CD4-positive, alpha-beta T cell treated with Interleukin-6 at 100 ng/mL for 8 hours (primary cell): ENCODE results near the gene ADGRF4.

ENCODE experiments used
- DNase-seq: peaks from one replicate; pipeline ENCODE4 v3.0.0-alpha.2; 2020; ENCODE audit warnings: mixed read lengths, low spot score

ADGRF4 gene, protein sequence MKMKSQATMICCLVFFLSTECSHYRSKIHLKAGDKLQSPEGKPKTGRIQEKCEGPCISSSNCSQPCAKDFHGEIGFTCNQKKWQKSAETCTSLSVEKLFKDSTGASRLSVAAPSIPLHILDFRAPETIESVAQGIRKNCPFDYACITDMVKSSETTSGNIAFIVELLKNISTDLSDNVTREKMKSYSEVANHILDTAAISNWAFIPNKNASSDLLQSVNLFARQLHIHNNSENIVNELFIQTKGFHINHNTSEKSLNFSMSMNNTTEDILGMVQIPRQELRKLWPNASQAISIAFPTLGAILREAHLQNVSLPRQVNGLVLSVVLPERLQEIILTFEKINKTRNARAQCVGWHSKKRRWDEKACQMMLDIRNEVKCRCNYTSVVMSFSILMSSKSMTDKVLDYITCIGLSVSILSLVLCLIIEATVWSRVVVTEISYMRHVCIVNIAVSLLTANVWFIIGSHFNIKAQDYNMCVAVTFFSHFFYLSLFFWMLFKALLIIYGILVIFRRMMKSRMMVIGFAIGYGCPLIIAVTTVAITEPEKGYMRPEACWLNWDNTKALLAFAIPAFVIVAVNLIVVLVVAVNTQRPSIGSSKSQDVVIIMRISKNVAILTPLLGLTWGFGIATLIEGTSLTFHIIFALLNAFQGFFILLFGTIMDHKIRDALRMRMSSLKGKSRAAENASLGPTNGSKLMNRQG

GRCh38 chr6:47698342-47698787 lies at the start of gene ADGRF4:
Gene ADGRF4, plus strand, starts transcription at chr6:47698580. Its CDS starts 8,666 bp downstream, at chr6:47707246.
- DNase-seq: no peak

- DNase-seq: no peak
These were observed 47.6 kb upstream of the ADGRF4 start for GRCh38 chr6:47650553-47651432.

DNA sequence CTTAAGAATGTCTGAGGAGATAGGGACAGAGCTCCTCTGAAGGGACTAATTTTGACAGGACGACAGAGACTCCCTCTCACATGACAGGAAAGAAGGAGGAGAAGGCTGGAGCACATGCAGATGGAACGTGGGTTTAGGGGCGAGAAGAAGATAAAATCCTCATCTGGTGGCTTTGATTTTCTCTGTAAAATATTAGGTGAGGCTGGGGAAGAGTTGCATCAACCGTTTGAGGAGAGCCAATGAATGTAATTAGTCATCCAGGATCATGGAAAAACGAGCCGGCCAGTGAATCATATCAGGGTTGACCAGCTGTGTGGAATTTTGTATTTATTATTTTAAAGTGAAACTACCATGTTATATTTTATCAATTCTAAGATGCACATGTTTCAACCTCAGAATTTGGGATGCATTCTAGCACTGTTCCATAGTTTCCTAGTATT lies 46.9 kb upstream of the ADGRF4 start:
- no peak for DNase-seq

DNA sequence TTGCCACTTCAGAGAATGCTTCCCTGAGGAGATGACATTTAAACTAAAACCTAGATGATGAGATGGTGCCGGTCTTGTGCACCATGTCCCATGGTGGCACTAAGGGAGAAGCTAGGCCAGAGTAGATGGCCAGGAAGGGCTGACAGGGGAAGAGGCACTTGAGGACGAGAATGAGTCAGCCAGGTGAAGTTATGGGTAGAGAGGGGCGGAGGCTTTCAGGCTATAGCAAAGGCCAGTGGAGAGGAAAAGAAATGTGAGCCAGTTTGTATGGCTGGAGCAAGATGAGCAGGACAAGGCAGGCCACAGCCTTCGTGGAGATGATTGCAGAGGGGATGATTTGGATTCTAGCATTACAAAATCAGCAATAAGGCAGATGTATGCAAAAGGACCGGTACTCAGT lies 44.7 kb upstream of the ADGRF4 start:
- no peak for DNase-seq

- no peak for DNase-seq
These were observed 44.1 kb upstream of the ADGRF4 start for GRCh38 chr6:47654255-47654654.

DNA sequence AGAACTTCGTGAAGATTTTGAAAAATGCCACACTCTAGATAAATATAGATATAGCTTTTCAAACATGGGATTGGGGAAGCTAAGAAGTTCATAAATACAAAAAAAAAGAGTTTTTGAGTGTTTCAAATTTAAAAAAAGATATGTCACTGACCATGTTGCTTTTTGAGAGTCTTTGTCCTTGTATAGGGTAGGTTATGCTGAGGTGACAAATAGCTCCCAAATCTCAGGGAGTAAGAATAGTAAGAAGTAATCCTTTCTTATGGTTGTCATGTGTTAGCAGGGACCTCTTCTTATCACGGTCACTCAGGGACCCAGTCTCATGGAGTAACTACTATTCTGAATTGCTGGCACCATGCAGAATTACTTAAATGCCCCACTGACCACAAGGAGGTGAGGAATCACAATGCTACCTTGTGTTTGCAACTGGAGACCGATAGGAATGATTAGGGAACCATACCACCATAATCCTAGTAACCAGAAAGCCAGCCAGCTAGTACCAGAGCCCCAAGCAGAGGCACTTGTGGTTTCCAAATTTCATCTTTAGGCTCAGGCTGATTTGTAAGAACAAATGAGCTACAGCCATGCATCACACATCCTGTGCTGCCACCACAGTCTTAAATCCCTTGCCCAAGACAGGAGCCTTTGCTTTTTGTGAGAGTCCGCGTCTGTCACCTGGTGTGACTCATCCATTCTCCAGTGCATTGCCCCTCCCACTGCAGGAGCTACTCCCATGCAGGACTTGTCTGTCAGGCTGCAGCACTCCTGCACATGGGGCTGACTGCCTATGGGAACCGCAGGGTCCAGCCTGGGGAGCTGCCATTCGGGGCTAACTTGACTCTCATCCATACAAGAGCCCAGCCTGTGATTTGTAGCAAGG lies 42.4 kb upstream of the ADGRF4 start:
- DNase-seq: no peak

DNA sequence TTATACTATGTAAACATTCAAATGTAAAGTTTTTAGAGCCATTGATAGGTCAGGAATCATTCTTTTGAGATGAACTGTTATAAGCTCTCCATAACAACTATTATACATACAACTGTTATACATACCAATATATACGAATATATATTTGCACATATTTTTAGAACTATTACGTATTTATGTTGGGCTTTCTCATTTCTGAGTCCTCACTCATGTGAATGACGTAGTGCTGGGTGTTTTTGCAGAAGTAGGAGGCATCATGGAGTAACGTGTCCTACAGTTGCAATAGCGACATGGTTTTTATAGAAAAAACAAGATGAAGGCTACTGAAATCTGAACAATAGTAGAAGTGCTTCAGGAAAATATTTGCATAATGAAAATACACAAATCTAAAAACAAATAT lies 36.4 kb upstream of the ADGRF4 start:
- no peak for DNase-seq

- no peak for DNase-seq
These were observed 34.7 kb upstream of the ADGRF4 start for GRCh38 chr6:47663462-47664216.

DNA sequence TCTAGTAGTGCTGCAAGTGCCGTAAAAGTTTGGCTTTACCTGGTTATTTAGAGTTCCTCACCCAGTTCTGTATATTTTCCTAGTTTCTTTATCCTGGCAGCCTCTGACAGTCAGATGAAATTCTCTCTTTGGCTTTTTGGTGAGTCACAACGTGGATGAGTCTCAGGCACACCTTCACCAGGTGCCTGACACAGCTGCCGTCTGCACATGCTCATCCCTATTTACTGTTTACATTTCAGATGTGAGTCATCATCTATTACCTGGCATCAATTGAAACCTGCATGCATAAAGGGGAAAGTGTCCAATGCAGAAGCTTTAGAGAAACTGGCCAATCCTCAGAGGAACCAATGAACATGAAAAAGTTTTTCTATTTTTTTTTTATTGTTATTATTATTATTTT lies 33.3 kb upstream of the ADGRF4 start:
- no peak for DNase-seq

DNA sequence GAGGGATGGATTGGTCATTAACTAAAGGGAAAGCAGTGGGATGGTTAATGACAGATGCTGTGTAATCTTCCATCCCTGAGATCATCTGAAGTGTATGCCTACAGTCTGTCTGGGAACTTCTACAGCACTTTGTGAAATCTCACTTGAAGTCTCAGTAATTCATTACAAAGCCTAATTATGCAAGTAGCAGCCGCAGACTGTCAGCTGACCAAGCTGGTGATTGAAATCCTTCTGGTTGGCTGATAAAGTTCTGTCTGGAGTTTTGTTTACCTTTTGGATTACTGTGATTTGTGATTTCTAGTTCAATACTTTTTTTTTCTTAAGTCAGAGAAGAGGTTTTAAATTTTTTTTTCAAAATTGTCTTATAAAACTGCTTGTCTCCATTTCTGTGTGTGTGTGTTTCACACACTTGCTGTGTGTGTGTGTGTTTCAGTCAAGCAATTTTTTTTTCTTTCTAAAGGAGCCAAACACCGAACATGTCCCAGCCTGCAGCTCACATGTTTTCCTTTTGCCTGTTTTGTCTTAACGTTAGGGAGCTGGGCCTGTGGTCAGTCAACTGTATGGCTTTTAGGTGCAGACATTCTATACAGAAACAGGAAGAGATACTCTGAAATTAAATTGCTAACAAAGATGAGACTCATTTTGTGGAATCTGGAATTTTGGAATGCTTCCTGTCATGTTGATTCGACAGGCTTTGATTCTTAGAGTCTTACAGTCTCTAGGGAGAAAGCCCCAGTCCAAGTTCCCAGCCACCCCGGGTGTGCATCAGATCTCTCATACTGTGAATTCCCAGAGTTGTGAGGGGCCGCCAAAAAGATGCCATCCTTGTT lies 28.5 kb upstream of the ADGRF4 start:
- no peak for DNase-seq

- no peak for DNase-seq
These were observed 27.5 kb upstream of the ADGRF4 start for GRCh38 chr6:47670851-47671250.

DNA sequence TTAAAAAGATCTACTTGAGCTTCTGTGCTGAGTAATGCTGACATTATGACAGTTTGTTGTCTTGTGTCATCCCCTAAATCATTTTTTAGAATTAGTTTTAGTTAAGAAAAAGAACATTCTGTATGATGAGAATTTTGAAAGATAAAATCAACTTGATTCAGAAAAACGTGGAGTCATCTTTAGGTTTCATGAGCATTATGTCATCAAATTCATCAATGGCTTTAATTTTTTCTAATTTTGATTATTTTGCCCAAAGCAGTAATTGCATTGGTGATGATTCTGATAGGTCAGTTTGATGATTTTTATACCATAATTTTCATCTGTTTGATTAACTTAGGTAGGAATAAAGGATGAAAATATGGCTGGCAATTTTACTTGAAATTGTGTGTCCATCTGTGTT lies 26.6 kb upstream of the ADGRF4 start:
- no peak for DNase-seq

DNA sequence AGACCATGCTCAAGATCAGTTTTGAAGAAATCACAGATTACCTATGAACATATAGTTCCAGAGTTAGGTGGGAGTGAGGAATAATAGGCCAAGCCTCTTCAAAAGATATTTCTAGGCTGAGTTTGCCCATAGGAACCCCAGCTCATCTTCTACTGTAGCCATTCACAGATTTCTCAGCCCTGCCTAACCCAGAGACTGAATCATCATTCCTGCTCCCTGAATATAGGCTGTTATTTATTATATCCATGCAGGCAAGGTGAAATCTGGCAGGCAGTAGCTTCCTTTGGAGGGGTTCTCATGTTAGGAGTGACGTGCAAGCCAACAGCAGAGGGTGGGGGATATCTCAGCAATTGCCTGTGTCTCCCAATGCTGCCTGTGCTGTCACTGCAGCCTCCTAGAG lies 25.6 kb upstream of the ADGRF4 start:
- DNase-seq: no peak

DNA sequence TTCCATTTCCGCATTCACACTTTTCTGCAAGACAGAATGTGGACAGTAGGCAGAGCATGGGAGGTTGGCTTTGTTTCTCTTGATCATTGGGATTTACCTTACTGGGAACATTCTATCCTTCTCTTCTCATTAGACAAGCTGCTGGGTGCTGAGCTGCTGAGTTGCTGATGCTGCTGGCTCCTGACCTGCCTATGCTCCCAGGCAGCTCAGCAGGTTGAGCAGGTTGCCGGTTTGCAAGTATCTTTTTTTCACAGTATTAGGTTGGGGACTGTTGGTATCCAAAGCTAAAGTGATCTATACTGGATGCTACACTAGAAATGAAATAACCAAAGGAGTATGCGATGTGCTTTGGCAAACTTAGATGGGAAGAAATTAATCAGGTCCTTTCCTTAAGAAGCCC lies 23.7 kb upstream of the ADGRF4 start:
- no peak for DNase-seq

DNA sequence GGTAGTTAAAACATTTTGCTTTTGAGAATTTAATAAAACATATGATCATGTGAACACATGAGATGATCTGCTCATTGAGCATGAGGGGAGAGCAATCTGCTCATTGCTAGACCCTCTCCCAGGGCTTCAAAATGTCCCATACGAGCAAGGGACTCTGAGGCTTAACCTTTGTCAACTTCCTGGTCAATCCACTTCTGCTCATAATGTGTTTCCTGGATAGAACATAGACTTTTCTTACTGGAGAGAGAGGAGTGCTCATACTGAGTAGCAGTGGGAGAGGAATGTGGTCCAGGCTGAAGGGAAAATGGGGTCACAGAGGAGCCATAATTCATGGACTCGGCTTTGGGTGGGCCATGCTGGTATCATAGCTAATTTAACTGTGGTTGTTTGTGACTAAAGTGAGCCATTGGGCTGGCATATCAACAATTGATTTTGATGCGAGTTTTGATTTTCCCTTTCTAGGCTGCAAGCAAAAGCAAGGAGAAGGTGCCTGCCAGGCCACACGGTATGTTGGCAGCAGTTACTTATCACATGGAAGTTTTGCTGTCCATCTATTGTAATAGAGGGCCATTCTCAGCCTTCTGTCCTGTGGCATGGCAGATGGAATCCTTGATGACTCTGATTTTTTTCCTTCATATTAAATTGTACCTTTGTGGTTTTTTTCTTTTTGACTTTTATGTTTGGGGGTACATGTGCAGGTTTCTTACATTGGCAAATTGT lies 20.8 kb upstream of the ADGRF4 start:
- no peak for DNase-seq

DNA sequence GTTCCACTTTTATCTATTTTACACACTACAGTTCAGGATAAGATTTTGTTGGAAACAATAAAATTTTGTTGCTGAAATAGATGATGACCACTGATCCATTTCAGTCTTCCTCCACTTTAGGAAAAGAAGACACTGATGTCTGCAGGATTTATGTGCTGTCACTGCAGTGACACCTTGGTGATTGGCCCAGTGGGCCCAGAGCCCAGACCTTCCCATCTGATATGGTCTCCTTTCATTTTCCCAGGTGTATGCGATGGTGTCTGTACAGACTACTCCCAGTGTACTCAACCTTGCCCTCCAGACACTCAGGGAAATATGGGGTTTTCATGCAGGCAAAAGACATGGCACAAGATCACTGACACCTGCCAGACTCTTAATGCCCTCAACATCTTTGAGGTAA lies 19.6 kb upstream of the ADGRF4 start:
- DNase-seq: no peak

DNA sequence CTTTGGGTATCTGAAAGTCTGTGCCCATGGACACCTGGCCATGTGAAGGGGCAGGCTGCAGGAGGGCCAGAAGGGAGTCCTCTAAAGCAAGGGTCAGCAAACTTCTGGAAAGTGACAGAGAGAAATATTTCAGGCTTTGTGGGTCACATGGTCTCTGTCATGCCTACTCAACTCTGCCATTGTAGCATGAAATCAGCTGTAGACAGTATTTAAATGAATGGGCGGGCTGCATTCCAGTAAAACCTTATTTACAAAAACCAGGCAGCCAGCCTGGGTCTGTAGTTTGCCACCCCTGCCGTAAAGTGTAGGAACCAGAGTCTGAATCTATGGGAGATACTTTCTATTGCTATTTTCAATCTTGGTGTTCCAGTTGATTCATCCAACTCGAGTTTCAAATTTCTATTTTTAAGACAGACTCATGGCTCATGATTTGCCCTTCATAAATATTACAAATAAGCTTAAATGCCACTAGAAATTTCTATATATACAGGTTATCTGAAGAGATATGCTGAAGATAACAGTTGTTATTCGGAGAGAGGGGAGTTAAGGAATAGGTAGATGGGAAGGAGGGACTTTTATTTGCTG lies 19.0 kb upstream of the ADGRF4 start:
- no peak for DNase-seq

GRCh38 chr6:47680051-47680450 lies 18.3 kb upstream of the ADGRF4 start:
- DNase-seq: no peak

DNA sequence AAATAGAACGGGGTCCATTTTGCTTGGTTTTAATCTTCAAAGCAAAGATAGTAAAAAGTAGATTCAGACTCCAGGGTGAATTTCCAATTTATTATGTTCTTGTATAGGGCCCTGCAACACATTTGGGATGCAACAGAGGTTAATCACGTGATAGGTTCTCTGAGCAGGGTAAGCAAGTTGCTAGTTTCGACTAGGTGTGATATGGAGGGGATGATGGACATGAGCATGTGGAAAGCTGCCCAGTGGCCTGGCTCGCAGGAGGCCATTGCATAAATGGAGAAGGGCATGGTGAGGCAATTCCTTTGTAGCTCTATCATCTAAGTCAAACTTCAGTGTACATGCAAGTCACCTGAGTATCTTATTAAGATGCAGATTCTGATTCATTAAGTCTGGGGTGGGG lies 17.7 kb upstream of the ADGRF4 start:
- DNase-seq: no peak
